ENCODE results near the gene CTNNBL1.
A peak's percentile ranks its signal among the peaks of the same experiment; 100 is the strongest.

CTNNBL1 gene

GRCh38 chr20:37885593-37886503 is 192.0 kb downstream of the CTNNBL1 start:
- Mint-ChIP-seq H3K4me1 (no peaks in the 10 kb centered on the region), H3K4me3 (no peak overlapping the region), H3K9me3 (no peaks in the 10 kb centered on the region), H3K27ac (peak overlapping the region in 1 of 2 donors; percentile 25), H3K27me3 (peaks cover 6% of the 10 kb centered on the region)
- no peak for DNase-seq
- ATAC-seq, result no peak

GRCh38 chr20:37886851-37887297 is 193.0 kb downstream of the CTNNBL1 start:
- H3K9me3 Mint-ChIP-seq, result no peaks in the 10 kb centered on the region
- H3K27ac Mint-ChIP-seq, result no peak overlapping the region
- H3K4me1 Mint-ChIP-seq, result no peaks in the 10 kb centered on the region
- no peak overlapping the region for H3K4me3 Mint-ChIP-seq
- H3K27me3 Mint-ChIP-seq, result peaks cover 6% of the 10 kb centered on the region
- DNase-seq, result no peak
- ATAC-seq, result no peak

- ATAC-seq (no peak), DNase-seq (no peak)
- H3K4me3 Mint-ChIP-seq, result no peak overlapping the region
- H3K9me3 Mint-ChIP-seq, result no peaks in the 10 kb centered on the region
- peak overlapping the region in 1 of 2 donors; percentile 54 for H3K27ac Mint-ChIP-seq
- no peaks in the 10 kb centered on the region for H3K4me1 Mint-ChIP-seq
- H3K27me3 Mint-ChIP-seq, result peaks cover 6% of the 10 kb centered on the region
Observed at GRCh38 chr20:37888641-37889040, 194.8 kb downstream of the CTNNBL1 start.

- ATAC-seq, result no peak
- Mint-ChIP-seq H3K27me3 (peaks cover 6% of the 10 kb centered on the region), H3K4me1 (no peaks in the 10 kb centered on the region), H3K4me3 (no peak overlapping the region), H3K27ac (peak overlapping the region in 1 of 2 donors; percentile 54), H3K9me3 (no peaks in the 10 kb centered on the region)
- no peak for DNase-seq
Observed at GRCh38 chr20:37890108-37890507, 196.3 kb downstream of the CTNNBL1 start.

GRCh38 chr20:37890643-37891042 is 196.8 kb downstream of the CTNNBL1 start:
- H3K4me3 Mint-ChIP-seq, result no peak overlapping the region
- ATAC-seq, result no peak
- no peaks in the 10 kb centered on the region for H3K4me1 Mint-ChIP-seq
- H3K9me3 Mint-ChIP-seq, result no peaks in the 10 kb centered on the region
- DNase-seq, result no peak
- no peak overlapping the region for H3K27ac Mint-ChIP-seq
- H3K27me3 Mint-ChIP-seq, result peaks cover 6% of the 10 kb centered on the region

GRCh38 chr20:37892001-37892400 is 198.2 kb downstream of the CTNNBL1 start:
- no peaks in the 10 kb centered on the region for H3K4me1 Mint-ChIP-seq
- H3K27me3 Mint-ChIP-seq, result peaks cover 6% of the 10 kb centered on the region
- DNase-seq (no peak), ATAC-seq (no peak)
- no peaks in the 10 kb centered on the region for H3K9me3 Mint-ChIP-seq
- no peak overlapping the region for H3K27ac Mint-ChIP-seq
- no peak overlapping the region for H3K4me3 Mint-ChIP-seq

- Mint-ChIP-seq H3K27ac (no peak overlapping the region), H3K4me3 (no peak overlapping the region), H3K27me3 (peaks cover 7% of the 10 kb centered on the region), H3K9me3 (no peaks in the 10 kb centered on the region), H3K4me1 (no peaks in the 10 kb centered on the region)
- DNase-seq (no peak), ATAC-seq (no peak)
Observed at GRCh38 chr20:37893566-37894241, 199.9 kb downstream of the CTNNBL1 start.

GRCh38 chr20:37894454-37894853 is 200.6 kb downstream of the CTNNBL1 start:
- DNase-seq (no peak), ATAC-seq (no peak)
- Mint-ChIP-seq H3K27me3 (peaks cover 13% of the 10 kb centered on the region), H3K27ac (no peak overlapping the region), H3K4me1 (no peaks in the 10 kb centered on the region), H3K9me3 (no peaks in the 10 kb centered on the region), H3K4me3 (no peak overlapping the region)

GRCh38 chr20:37895166-37895565 is 201.3 kb downstream of the CTNNBL1 start:
- H3K27me3 Mint-ChIP-seq, result peaks cover 20% of the 10 kb centered on the region
- DNase-seq (no peak), ATAC-seq (no peak)
- no peak overlapping the region for H3K27ac Mint-ChIP-seq
- H3K4me3 Mint-ChIP-seq, result no peak overlapping the region
- no peaks in the 10 kb centered on the region for H3K9me3 Mint-ChIP-seq
- H3K4me1 Mint-ChIP-seq, result no peaks in the 10 kb centered on the region

GRCh38 chr20:37896932-37897548 is 203.2 kb downstream of the CTNNBL1 start:
- ATAC-seq (no peak), DNase-seq (no peak)
- H3K9me3 Mint-ChIP-seq, result no peaks in the 10 kb centered on the region
- H3K4me3 Mint-ChIP-seq, result no peak overlapping the region
- peak overlapping the region in 1 of 2 donors; percentile 7 for H3K27ac Mint-ChIP-seq
- H3K4me1 Mint-ChIP-seq, result peaks cover 3% of the 10 kb centered on the region
- peaks cover 38% of the 10 kb centered on the region for H3K27me3 Mint-ChIP-seq

- ATAC-seq, result peak; percentile 87
Observed at GRCh38 chr20:37898233-37899104, 204.6 kb downstream of the CTNNBL1 start.

GRCh38 chr20:37899105-37900045 is 205.5 kb downstream of the CTNNBL1 start:
- ATAC-seq, result no peak
- Mint-ChIP-seq H3K27me3 (peaks cover 56% of the 10 kb centered on the region), H3K27ac (no peak overlapping the region), H3K9me3 (no peaks in the 10 kb centered on the region), H3K4me1 (peaks cover 13% of the 10 kb centered on the region), H3K4me3 (no peak overlapping the region)
- no peak for DNase-seq

More at GRCh38 chr20:37898233-37899104, 204.6 kb downstream of the CTNNBL1 start:
- Mint-ChIP-seq H3K4me3 (no peak overlapping the region), H3K9me3 (no peaks in the 10 kb centered on the region), H3K27ac (peak overlapping the region in 1 of 2 donors; percentile 30), H3K27me3 (peaks cover 47% of the 10 kb centered on the region), H3K4me1 (peaks cover 8% of the 10 kb centered on the region)
- DNase-seq, result no peak

GRCh38 chr20:37901240-37901639 is 207.4 kb downstream of the CTNNBL1 start:
- no peak for DNase-seq
- no peak overlapping the region for H3K4me3 Mint-ChIP-seq
- no peak for ATAC-seq
- H3K4me1 Mint-ChIP-seq, result peaks cover 13% of the 10 kb centered on the region
- H3K27ac Mint-ChIP-seq, result no peak overlapping the region
- no peaks in the 10 kb centered on the region for H3K9me3 Mint-ChIP-seq
- peaks cover 75% of the 10 kb centered on the region for H3K27me3 Mint-ChIP-seq
